Gastrocnemius medialis (tissue), 4 donors: ENCODE measurements around the gene NPAS3.

Experiments used
- CTCF ChIP-seq, 5 experiments: fragments of 450-650 bp in 3 of 5; fragments of 200-600 bp in 2 of 5; sonication (generic) in 2 of 5; IDR thresholded peaks in 4 of 5; conservative IDR thresholded peaks in 1 of 5; 1 replicate in 4 of 5; 2 replicates in 1 of 5; pipeline ENCODE4 v1.5.1; 2016 to 2019; ENCODE audit warnings: antibody characterized with exemption in 5 of 5, mild to moderate bottlenecking in 3 of 5, moderate library complexity in 3 of 5
- POLR2A ChIP-seq, 2 donors: fragments of 450-650 bp; IDR thresholded peaks; one replicate each; pipeline ENCODE4 v1.6.1; 2017; ENCODE audit warnings: antibody characterized with exemption in 2 of 2, mild to moderate bottlenecking in 2 of 2, moderate library complexity in 2 of 2

GRCh38 chr14:33715227-33715528 lies 776.5 kb downstream of the NPAS3 start:
- TF ChIP-seq CTCF (IDR thresholded peaks at IDR 0.05 in 4 of 5, conservative IDR thresholded peaks at IDR 0.05 in 1 of 5) (no peak), POLR2A (IDR thresholded peaks at IDR 0.05) (no peak)
